HG03280 (cell line): Measurements from ENCODE around the gene AZGP1.
"Not testable (repeated sequence)": the region's sequence is repeated elsewhere in the genome, so short reads cannot be mapped to it uniquely, and the experiment has no call there.

Source experiments
- ATAC-seq: cut with Tn5 transposase; IDR thresholded peaks from one replicate; pipeline ENCODE4 v1.9.1; 2021; ENCODE audit warnings: mild to moderate bottlenecking, moderate library complexity; ENCODE audit not compliant: unreplicated experiment

AZGP1 gene

DNA sequence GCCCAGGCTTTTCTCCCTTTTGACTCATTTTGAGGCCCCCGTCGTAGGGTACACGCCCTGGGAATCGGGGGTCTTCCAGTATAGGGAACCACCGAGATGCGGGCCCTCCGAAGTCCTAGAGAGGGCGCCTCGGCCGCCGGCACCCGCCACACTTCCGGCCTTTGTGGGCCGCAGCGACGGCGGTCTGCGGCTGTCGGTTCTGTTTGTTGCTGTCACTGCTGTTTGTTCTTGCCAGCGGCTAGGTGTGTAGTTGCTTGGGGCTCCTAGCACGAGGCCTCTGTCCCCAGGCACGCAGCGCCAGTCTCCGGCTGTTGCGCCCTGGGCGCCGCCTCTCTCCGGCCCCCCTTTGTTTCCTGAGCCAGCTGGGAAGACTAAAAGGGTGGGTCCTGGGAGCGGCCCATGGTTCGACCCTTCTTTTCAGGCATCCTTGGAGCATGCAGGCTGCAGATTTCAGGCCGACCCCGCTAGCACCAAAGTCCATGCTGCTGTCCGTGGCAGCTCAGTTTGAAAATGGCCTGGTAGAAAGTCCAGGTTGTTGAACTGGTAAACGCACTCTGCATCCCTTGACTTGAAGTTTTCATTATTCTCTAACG, 21.8 kb upstream of the AZGP1 start:
- peak; percentile 52 for ATAC-seq

DNA sequence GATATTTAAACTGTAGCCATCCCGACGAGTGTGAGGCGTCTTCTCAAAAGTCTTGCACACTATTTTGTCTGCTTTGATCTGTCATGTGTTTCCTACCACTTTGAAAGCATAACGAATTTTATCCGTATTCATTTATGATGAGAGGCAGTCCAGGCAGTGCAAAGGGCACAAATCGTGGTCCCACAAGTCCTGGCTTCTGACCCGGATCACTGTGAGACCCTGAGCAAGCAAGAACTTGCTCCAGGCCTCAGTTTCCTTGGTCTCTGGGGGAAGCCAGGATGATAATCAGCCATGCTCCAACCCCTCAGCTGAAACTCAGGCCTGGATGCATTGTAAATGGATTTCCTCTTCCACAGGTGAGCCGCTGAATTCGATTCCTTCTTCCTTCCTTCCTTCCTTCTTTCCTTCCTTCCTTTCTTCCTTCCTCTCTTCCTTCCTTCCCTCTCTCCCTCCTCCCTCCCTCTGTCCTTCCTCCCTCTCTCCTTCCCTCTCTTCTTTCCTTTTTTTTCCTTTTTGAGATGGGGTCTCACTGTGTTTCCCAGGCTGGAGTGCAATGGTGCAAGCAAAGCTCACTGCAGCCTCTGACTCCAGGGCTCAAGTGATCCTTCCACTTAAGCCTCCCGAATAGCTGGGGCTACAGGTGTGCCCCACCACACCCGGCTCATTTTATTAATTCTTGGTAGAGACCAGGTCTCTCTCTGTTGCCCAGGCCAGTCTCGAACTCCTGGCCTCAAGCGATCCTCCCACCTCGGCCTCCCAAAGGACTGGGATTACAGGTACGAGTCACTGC, 21.1 kb upstream of the AZGP1 start:
- no peak for ATAC-seq

DNA sequence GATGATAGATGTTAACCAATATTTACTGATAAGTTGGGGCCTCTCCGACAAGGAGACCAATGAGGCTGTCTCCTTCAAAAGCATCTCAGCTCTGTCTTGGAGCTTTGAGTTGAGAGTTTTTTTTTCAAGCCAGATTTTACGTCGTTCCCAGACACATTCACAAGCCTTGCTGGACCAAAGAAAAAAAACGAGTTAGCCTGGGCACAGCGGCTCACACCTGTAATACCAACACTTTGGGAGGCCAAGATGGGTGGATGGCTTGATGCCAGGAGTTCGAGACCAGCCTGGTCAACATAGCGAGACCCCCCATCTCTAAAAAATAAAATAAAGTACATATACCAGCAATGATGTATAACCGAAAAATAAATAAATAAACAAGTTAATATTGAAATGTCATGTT, 19.0 kb upstream of the AZGP1 start:
- ATAC-seq, result no peak

DNA sequence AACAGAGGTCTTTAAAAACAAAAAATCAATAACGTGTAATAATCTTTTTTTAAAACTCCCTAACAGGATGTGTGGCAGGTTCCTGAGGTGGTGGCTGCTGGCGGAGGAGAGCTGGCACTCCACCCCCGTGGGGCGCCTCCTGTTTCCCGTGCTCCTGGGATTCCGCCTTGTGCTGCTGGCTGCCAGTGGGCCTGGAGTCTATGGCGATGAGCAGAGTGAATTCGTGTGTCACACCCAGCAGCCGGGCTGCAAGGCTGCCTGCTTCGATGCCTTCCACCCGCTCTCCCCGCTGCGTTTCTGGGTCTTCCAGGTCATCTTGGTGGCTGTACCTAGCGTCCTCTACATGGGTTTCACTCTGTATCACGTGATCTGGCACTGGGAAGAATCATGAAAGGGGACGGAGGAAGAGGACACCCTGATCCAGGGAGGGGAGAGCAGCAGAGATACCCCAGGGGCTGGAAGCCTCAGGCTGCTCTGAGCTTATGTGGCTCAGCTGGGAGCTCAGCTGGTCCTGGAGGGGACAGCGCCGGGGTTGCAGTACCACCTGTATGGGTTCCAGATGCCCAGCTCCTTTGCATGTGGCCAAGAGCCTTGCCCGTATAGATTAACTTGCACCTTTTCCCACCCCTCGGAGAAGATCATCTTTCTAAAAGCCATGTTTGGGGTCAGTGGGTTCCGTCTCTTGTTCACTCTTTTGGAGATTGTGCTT, 16.7 kb upstream of the AZGP1 start:
- ATAC-seq, result no peak

DNA sequence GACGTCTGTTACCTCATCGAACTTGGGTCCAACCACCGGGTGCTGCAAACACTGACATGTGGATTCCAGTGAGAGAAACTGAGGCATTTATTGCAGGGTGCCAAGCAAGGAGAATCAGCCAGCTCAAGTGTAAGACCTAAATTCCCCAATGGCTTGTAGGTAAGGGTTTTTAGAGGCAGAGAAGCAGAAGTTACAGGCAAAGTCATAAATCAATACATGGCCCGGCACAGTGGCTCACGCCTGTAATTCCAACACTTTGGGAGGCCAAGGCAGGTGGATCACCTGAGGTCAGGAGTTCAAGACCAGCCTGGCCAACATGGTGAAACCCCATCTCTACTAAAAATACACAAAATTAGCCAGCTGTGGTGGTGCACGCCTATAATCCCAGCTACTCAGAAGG, 15.7 kb upstream of the AZGP1 start:
- not testable (repeated sequence) for ATAC-seq

DNA sequence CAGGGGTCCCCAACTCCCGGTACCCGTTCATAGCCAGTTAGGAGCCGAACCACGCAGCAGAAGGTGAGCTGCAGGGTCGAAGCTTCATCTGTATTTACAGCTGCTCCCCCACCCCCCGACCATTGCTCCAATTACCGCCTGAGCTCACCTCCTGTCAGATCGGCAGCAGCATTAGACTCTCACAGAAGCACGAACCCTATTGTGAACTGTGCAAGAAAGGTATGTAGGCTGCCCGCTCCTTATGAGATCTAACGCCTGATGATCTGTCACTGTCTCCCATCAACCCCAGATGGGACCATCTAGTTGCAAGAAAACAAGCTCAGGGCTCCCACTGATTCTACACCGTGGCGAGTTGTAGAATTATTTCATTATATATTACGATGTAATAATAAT, 14.6 kb upstream of the AZGP1 start:
- no peak for ATAC-seq

DNA sequence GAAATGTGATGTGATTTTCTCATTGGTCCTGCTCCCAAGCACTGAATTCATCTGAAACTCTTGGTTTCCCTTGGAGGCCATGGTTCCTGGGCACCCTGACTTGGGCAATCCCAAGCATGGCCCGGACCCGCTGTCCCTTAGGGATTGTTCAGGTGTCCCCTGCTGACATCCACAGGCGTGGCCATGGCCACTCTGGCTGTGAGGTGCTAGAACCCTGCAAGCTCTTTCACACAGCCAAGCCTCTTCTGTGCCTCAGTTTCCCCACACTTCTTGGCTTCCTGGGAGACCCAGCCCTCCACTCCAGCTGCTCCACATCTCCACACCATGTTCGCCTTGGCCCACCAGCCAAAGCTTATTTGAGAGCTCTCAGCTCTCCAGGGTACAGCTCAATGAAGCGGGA, 12.0 kb upstream of the AZGP1 start:
- no peak for ATAC-seq

DNA sequence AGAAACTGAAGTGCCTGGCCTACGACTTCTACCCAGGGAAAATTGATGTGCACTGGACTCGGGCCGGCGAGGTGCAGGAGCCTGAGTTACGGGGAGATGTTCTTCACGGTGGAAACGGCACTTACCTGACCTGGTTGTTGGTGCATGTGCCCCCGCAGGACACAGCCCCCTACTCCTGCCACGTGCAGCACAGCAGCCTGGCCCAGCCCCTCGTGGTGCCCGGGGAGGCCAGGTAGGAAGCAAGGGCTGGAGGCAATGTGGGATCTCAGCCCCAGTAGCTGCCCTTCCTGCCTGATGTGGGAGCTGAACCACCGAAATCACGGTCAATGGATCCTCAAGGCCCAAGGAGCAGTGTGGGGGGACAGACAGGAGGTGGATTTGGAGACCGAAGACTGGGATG, 11.5 kb upstream of the AZGP1 start:
- not testable (repeated sequence) for ATAC-seq

DNA sequence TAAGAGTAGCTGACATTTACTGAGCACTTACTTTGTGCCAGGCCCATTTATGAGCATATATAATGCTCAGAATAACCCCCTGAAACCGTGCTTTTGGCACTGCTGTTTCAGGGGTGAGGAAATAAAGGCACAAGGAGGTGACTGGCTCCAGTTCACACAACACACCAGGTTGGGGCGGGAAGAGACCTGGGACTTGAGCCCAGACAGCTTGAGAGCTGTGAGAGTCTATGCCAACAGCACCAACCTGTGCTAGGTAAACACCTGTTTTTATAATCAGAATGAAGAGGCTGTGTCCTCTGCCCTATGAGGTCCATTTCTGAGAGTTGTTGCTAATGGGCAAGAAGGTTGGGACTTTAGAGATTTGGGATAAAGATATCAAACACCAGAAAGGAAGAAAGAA, 8.8 kb upstream of the AZGP1 start:
- ATAC-seq, result no peak

DNA sequence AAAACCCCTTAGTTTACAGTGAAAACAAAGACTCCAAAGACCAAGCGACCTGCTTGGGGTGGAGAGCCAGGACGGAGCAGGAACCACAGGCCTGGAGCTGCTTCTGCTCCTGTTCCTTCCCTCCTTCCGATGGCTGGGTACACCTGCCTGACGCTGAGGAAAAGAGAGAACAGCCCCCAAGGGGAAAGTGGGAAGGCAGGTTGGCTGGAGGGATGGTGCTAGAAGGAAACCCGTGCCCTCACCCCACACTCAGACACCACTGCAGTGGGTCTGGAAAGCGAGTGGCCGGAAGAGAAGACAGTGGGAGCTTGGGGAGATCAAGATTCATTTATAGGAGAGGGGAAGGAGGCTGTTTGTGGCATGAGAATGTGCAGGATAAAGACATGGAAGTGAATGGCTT, 5.2 kb upstream of the AZGP1 start:
- ATAC-seq, result not testable (repeated sequence)

DNA sequence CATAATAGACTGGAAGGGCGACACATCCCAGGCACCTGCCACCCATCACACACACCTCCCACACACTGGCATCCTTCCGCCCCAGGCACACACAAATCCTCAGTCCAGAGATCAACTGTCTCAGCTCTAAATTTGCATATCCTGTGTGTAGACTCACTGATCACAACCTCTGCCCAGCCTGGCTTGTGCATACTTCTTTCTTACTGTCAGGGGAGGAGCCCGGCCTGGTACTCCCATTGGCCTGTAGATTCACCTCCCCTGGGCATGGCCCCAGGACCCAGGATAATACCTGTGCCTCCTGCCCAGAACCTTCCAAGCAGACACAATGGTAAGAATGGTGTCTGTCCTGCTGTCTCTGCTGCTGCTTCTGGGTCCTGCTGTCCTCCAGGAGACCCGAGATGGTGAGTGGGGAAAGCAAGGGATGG, 4.6 kb upstream of the AZGP1 start:
- ATAC-seq, result not testable (repeated sequence)

DNA sequence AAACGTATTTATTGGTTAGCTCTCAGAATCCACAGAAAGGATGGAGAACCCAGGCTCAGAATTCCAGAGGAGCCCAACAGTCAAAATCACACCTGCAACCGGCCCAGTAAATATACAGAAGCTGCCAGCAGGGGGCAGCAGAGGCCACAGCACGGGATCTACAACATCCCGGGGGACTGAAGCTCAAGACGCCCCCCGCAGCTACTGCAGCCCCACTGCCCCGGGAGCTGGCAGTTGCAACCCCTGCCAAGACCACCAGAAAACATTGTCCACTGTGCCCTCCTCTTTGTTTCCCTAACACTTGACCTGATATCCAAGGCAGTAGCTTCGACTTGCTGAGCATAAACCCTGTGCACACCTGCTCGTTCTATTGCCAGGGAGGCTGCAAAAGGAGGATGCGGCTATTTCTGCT, 4.0 kb upstream of the AZGP1 start:
- ATAC-seq, result peak; percentile 55

DNA sequence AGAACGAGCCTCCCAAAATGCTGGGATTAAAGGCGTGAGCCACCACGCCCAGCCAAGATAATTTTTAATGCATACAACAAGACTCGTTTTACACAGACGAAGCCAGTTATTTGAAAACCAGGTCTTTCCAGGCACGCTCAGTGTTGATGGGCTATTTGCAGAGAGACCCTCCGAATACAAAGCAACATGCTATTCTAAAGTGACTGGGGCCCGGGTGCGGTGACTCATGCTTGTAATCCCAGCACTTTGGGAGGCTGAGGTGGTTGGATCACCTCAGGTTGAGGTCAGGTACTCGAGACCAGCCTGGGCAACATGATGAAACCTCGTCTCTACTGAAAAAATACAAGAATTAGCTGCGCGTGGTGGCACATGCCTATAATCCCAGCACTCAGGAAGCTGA, 795 bp upstream of the AZGP1 start:
- no peak for ATAC-seq

DNA sequence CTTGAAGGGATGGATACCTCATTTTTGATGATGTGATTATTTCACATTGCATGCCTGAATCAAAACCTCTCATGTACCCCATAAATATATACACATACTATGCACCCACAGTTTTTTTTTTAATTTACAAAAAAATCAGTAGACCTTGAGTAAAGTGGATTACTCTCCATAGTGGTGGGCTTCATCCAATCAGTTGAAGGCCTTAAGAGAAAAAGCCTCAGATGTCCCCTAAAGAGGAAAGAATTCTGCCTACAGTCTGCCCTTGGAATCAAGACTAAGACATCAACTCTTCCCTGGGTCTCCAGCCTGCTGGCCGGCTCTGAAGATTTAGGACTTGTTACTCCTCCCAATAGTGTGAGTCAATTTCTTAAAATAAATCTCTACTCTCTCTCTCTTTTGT, 1.1 kb downstream of the AZGP1 start:
- ATAC-seq, result no peak

DNA sequence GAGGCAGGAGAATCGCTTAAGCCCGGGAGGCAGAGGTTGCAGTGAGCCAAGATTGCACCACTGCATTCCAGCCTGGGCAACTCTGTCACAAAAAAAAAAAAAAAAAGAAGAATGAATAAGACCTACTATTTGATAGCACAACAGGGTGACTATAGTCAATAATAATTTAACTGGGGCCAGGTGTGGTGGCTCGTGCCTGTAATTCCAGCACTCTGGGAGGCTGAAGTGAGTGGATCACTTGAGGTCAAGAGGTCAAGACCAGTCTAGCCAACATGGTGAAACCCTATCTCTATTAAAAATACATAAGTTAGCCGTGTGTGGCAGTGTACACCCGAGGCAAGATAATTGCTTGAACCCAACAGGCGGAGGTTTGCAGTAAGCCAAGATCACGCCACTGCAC, 2.0 kb downstream of the AZGP1 start:
- ATAC-seq, result not testable (repeated sequence)

DNA sequence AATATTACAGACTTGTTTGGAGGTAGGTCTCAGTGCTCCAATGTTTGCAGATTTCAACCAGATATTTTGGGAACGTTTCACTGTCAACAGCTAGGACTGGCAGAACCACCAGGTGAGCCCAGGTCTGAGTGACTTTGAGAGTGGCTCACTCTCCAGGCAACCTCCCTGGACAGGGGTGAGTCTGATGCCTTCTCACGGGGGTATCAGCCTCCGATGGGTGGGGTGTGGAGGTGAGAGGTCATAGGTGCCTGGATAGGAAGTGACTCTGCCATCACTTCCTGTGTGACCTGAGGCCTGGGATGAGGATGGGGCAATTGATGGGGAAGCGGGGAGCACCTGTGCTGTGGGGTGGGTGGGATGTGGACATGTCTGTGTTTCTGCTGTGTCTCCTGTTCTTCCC, 4.6 kb downstream of the AZGP1 start:
- no peak for ATAC-seq

DNA sequence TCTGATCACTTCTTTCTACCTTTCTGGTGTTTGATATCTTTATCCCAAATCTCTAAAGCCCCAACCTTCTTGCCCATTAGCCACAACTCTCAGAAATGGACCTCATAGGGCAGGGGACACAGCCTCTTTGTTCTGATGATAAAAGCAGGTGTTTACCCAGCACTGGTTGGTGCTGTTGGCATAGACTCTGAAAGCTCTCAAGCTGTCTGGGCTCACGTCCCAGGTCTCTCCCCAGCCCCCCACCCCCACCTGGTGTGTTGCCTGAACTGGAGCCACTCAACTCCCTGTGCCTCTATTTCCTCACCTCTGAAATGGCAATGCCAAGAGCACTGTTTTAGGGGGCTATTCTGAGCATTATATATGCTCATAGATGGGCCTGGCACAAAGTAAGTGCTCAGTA, 6.0 kb downstream of the AZGP1 start:
- ATAC-seq, result not testable (repeated sequence)

DNA sequence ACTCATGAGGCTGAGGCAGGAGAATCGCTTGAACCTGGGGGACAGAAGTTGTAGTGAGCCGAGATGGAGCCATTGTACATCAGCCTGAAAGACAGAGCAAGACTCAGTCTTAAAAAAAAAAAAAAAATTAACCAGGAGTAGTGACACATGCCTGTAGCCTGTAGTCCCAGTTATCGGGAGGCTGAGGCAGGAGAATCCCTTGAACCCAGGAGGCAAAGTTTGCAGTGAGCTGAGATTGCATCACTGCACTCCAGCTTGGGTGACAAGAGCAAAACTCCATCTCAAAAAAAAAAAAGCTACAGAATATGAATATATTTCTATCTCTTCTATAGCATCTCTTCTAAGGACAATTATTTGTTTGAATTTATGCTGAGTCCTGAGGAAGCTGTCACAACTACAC, 6.5 kb downstream of the AZGP1 start:
- ATAC-seq, result no peak

DNA sequence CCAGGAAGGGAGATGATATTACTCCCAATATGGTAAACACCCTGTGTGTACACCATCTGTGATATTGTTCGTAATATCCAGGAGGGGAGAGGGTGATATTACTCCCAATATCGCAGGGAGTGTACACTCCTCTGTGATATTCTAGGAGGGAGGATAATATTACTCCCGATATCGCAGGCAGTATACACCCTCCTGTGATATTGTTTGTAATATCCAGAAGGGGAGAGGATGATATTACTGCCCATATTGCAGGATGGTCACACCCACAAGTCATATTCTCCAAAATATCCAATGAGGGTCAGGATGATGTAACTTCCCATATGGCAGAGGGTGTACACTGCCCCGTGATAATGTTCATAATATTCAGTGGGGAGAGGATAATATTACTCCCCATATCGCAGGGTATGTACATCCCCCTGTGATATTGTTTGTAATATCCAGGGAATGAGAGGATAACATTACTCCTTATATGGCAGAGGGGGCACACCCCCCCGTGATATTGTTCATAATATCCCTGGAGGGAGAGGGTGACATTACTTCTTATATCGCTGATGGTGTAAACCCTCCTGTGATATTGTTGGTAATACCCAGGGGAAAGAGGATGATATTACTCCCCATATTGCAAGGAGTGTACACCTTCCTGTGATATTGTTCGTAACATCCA, 17.1 kb downstream of the AZGP1 start:
- ATAC-seq, result no peak

DNA sequence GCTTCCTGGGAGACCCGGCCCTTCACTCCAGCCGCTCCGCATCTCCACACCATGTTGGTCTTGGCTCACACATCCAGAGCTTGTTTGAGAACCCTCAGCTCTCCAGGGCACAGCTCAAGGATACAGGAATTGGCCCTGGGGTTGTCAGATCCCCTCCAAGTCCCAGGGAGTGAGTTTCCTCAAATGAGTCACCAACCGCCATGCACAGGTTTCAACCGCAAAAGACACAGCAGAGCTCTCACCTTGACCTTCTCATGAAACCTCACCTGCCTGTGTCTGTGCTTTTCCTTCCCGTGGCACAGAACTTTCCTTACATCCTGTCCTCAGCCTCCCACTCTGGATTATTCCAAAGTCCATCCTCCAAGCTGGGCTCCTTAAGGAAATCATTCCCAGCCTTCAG, 20.6 kb downstream of the AZGP1 start:
- ATAC-seq, result no peak

DNA sequence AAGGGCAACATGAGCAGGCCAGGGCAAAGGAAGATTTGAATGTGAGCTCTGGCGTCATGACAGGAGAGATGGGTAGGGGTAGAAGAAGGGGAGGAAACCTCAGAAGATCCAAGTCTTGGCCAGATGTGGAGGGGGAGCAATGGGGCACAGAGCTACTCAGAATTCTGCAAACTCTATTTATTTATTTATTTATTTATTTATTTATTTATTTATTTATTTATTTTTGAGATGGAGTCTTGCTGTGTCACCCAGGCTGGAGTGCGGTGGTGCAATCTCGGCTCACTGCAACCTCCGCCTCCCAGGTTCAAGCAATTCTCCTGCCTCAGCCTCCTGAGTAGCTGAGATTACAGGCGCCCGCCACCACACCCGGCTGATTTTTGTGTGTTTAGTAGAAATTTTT, 21.2 kb downstream of the AZGP1 start:
- not testable (repeated sequence) for ATAC-seq

DNA sequence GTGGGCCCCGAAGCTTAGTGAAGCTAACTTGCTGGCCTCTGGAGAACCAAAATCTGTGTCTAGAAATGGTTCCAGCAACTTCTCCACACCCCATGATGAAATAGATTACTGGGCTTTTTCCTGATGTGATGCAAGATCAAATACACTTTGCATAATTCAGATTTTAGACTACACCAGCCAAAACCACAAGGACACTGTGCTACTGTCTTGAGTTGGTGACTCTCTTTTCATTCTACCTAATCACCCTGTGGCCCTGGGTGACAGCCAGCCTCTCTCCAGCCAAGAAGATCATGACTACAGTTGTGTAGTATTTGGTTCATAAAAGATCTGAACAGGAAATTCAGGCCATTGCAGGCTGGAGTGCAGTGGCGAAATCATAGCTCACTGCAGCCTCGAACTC, 22.2 kb downstream of the AZGP1 start:
- no peak for ATAC-seq
